ENCODE results near the gene NFIA. TPM values are rescaled to one million over a fixed set of nuclear protein-coding genes. Genes with fewer than 3 reads are reported as not detected.

Gene NFIA
- total and polyA plus RNA-seq, 9 of the 15 experiments (the other 6 are each of a cell fraction or from before 2014, with no cell fraction given) = 5.3 to 24.9 (median 9.8) TPM

DNA sequence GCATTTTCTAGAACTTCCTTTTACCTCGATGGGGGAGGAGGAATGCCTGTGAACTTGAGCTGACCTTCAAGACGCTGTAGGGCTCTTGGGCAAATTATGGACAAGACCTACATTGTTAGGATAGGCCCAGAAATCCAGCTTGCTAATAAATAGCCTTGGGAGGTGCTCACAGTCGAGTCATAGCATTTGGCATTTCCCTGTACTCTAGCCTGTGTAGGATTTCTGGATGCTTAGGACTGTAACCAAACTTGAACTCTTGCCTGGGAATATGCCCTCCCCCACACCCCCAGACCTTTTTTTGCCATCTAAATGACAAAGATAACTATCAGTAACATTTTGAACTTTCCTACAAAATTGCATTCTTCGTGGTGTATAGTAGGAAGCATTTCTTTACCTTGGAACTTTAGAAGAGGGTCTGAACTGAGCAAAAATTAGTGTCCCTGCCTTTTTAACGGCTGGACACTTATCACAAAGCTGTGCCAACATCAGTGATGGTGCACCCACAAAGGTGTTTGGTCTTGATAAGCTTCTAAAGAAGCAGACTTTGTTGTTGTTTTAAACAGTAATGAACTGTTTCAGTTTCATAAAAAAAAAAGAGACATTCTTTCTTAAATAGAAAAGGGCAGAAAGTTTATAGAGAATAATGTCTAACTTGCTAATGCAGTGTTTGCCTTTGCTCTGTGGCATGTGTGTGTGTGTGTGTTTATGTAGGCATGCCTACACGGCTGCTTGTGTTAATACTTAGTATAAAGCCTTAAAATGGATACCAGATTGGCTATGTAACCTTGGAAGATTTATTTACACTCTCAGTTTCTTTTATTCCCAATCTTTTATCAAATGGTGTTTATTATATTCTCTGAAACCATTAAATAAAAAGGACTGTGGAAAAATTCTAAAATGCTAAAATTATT lies 88.2 kb downstream of the NFIA start (continued):
- TF ChIP-seq VEZF1 (CRISPR knock-in tag; IDR thresholded peaks at IDR 0.05) (peak; percentile 49; the same call in 1 of the 2 replicates), NFIC (IDR thresholded peaks at IDR 0.05) (peak; percentile 85), NR2C2 (CRISPR knock-in tag; IDR thresholded peaks at IDR 0.05) (no peak), NR2C2 (tag; IDR thresholded peaks at IDR 0.05) (peak; percentile 55), SAFB2 (IDR thresholded peaks at IDR 0.05; ENCODE audit: borderline replicate concordance, low read depth, low read length, severe bottlenecking) (no peak), ZFP30 (CRISPR knock-in tag; IDR thresholded peaks at IDR 0.05; ENCODE audit: borderline replicate concordance) (no peak), LEF1 (IDR thresholded peaks at IDR 0.05) (peak; percentile 83), CBFA2T3 (IDR thresholded peaks at IDR 0.05) (peak; percentile 90), TEAD4 (IDR thresholded peaks at IDR 0.05; ENCODE audit: low read length) (peak; percentile 90), TEAD4 (CRISPR knock-in tag; IDR thresholded peaks at IDR 0.05; ENCODE audit: borderline replicate concordance) (no peak), TAF1 (IDR thresholded peaks at IDR 0.05; ENCODE audit: control insufficient read depth, extremely low read depth, insufficient read depth, low read length, severe bottlenecking) (no peak), ELK1 (CRISPR knock-in tag; IDR thresholded peaks at IDR 0.05) (no peak), HDAC1 (IDR thresholded peaks at IDR 0.05) (peak; percentile 35 to 41; a peak in 1 of 4 replicates), ZMIZ1 (IDR thresholded peaks at IDR 0.05; ENCODE audit: low read depth in 2 of 2, low read length in 2 of 2) (peak in 1 of 2 experiments; percentile 61; a peak in 1 of 4 replicates), ESRRA (IDR thresholded peaks at IDR 0.05; ENCODE audit: borderline replicate concordance, low read depth) (peak; percentile 91), RCOR1 (IDR thresholded peaks at IDR 0.05; ENCODE audit: borderline replicate concordance in 1 of 2, low read depth in 2 of 2, low read length in 2 of 2) (peak in 1 of 2 experiments; percentile 43; a peak in 1 of 4 replicates), KDM1A (IDR thresholded peaks at IDR 0.05) (peak; percentile 10 to 29; a peak in 2 of 4 replicates), MAFF (IDR thresholded peaks at IDR 0.05; ENCODE audit: low read length) (0 out of 2 replicates have a peak, but pooled peaks have one; percentile 13)
- TF ChIP-seq, protein P1, sequence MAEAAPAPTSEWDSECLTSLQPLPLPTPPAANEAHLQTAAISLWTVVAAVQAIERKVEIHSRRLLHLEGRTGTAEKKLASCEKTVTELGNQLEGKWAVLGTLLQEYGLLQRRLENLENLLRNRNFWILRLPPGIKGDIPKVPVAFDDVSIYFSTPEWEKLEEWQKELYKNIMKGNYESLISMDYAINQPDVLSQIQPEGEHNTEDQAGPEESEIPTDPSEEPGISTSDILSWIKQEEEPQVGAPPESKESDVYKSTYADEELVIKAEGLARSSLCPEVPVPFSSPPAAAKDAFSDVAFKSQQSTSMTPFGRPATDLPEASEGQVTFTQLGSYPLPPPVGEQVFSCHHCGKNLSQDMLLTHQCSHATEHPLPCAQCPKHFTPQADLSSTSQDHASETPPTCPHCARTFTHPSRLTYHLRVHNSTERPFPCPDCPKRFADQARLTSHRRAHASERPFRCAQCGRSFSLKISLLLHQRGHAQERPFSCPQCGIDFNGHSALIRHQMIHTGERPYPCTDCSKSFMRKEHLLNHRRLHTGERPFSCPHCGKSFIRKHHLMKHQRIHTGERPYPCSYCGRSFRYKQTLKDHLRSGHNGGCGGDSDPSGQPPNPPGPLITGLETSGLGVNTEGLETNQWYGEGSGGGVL (CRISPR knock-in tag; IDR thresholded peaks at IDR 0.05) = no peak
